H1 (cell line): ENCODE data around the gene INO80. TPM values are rescaled to one million over a fixed set of nuclear protein-coding genes. Genes with fewer than 3 reads are reported as not detected.

Experiments used
- CTCF ChIA-PET: fragments of 300-600 bp; sonication (Branson Sonifier 250); formaldehyde crosslinking; loops from one replicate; lab custom pipeline; 2021; ENCODE audit not compliant: partially characterized antibody; lab: Charles Lee
- POLR2A ChIA-PET: fragments of 300-600 bp; sonication (Branson Sonifier 250); formaldehyde crosslinking; loops from one replicate; lab custom pipeline; 2021; ENCODE audit warnings: inconsistent platforms; ENCODE audit not compliant: partially characterized antibody; lab: Charles Lee
- DNase-seq, 2 experiments: peaks; one replicate each; pipeline versions ENCODE4 v3.0.0 to v3.0.0-alpha.2; 2010 to 2022; ENCODE audit warnings: low spot score in 2 of 2, low read depth in 1 of 2, mixed read lengths in 1 of 2
- FAIRE-seq: peaks from 2 replicates; lab custom pipeline; 2011; peaks lifted over from hg19 to GRCh38; lab: Jason Lieb, UNC
- H2AFZ ChIP-seq: 2 replicates; pipeline ENCODE4 v1.8.1; 2012; ENCODE audit warnings: low read length, inconsistent platforms
- H2AK5ac ChIP-seq: 2 replicates; pipeline ENCODE4 v1.6.1; 2013; ENCODE audit warnings: low read depth, low read length
- H2BK120ac ChIP-seq: replicated peaks from 2 replicates; pipeline ENCODE3; 2013; ENCODE audit warnings: low read depth, low read length, inconsistent platforms
- H2BK12ac ChIP-seq: 2 replicates; pipeline ENCODE4 v1.6.1; 2013; ENCODE audit warnings: low read depth, low read length
- H2BK15ac ChIP-seq: 2 replicates; pipeline ENCODE4 v1.6.1; 2013; ENCODE audit warnings: low read length
- H2BK20ac ChIP-seq: 2 replicates; pipeline ENCODE4 v1.6.1; 2013; ENCODE audit warnings: low read length
- H2BK5ac ChIP-seq: 2 replicates; pipeline ENCODE4 v1.6.1; 2013; ENCODE audit warnings: low read depth, low read length
- H3K14ac ChIP-seq: 2 replicates; pipeline ENCODE4 v1.6.1; 2013; ENCODE audit warnings: inconsistent platforms; ENCODE audit not compliant: insufficient read length
- H3K18ac ChIP-seq: 2 replicates; pipeline ENCODE4 v1.6.1; 2013; ENCODE audit warnings: low read length; ENCODE audit errors: extremely low read depth
- H3K23ac ChIP-seq: 2 replicates; pipeline ENCODE4 v1.6.1; 2013; ENCODE audit warnings: inconsistent platforms; ENCODE audit not compliant: insufficient read length
- H3K23me2 ChIP-seq: 2 replicates; pipeline ENCODE4 v1.6.1; 2013; ENCODE audit warnings: low read depth, low read length
- H3K27ac ChIP-seq: 2 replicates; pipeline ENCODE4 v1.6.1; 2011; ENCODE audit warnings: low read depth, low read length, inconsistent platforms
- H3K27me3 ChIP-seq, 4 experiments: replicated peaks in 1 of 4; 1 replicate in 1 of 4; 2 replicates in 3 of 4; pipeline versions ENCODE4 v1.6.1 to v1.8.1; 2011 to 2013; ENCODE audit warnings: low read length in 3 of 4, mild to moderate bottlenecking in 3 of 4, inconsistent platforms in 2 of 4, mixed read lengths in 2 of 4, moderate library complexity in 1 of 4; ENCODE audit not compliant: control insufficient read depth in 3 of 4, insufficient read depth in 3 of 4; ENCODE audit errors: extremely low read depth in 1 of 4
- H3K36me3 ChIP-seq, 4 experiments: 2 replicates each; pipeline versions ENCODE4 v1.6.1 to v1.8.1; 2011 to 2013; ENCODE audit warnings: mild to moderate bottlenecking in 4 of 4, low read length in 3 of 4, moderate library complexity in 2 of 4, control low read depth in 1 of 4, inconsistent platforms in 1 of 4; ENCODE audit not compliant: insufficient read depth in 4 of 4, control insufficient read depth in 2 of 4
- H3K4ac ChIP-seq: replicated peaks from 2 replicates; pipeline ENCODE3; 2013; ENCODE audit warnings: low read length, low read depth, mixed read lengths, inconsistent platforms; ENCODE audit not compliant: insufficient read length
- H3K4me1 ChIP-seq, 4 experiments: replicated peaks in 1 of 4; 1 replicate in 1 of 4; 2 replicates in 3 of 4; pipeline versions ENCODE4 v1.6.1 to v1.8.1; 2011 to 2013; ENCODE audit warnings: low read length in 3 of 4, inconsistent platforms in 2 of 4, mixed read lengths in 1 of 4; ENCODE audit not compliant: insufficient read depth in 4 of 4, control insufficient read depth in 3 of 4
- H3K4me2 ChIP-seq, 2 experiments: 2 replicates each; pipeline versions ENCODE4 v1.6.1 to v1.8.1; 2011 to 2013; ENCODE audit warnings: low read depth in 2 of 2, low read length in 2 of 2, control low read depth in 1 of 2, inconsistent platforms in 1 of 2, mild to moderate bottlenecking in 1 of 2; ENCODE audit not compliant: insufficient read depth in 1 of 2
- H3K4me3 ChIP-seq, 4 experiments: fragments of 200-600, 300-600 bp in 1 of 4; sonication (generic), shearing (Covaris generic), sonication (Bioruptor Twin) in 1 of 4; 2 replicates each; pipeline versions ENCODE4 v1.5.1 to v1.8.1; 2011 to 2016; ENCODE audit warnings: low read length in 4 of 4, low read depth in 3 of 4, control low read depth in 2 of 4, inconsistent platforms in 2 of 4, mild to moderate bottlenecking in 2 of 4, mixed read lengths in 1 of 4, moderate library complexity in 1 of 4; ENCODE audit not compliant: insufficient read depth in 2 of 4; ENCODE audit errors: extremely low read depth in 1 of 4
- H3K56ac ChIP-seq: replicated peaks from 2 replicates; pipeline ENCODE3; 2013; ENCODE audit warnings: low read depth, mild to moderate bottlenecking, mixed read lengths, low read length, inconsistent platforms; ENCODE audit not compliant: insufficient read length
- H3K79me1 ChIP-seq: 2 replicates; pipeline ENCODE4 v1.6.1; 2013; ENCODE audit warnings: low read depth, low read length, control low read depth
- H3K79me2 ChIP-seq, 2 experiments: 2 replicates each; pipeline versions ENCODE4 v1.6.1 to v1.8.1; 2012 to 2013; ENCODE audit warnings: low read length in 2 of 2, mild to moderate bottlenecking in 2 of 2, inconsistent platforms in 1 of 2; ENCODE audit not compliant: insufficient read depth in 2 of 2, control insufficient read depth in 1 of 2
- H3K9ac ChIP-seq, 4 experiments: replicated peaks in 1 of 4; 1 replicate in 1 of 4; 2 replicates in 3 of 4; pipeline versions ENCODE4 v1.6.1 to v1.8.1; 2011 to 2013; ENCODE audit warnings: low read depth in 3 of 4, low read length in 3 of 4, control low read depth in 2 of 4, mild to moderate bottlenecking in 2 of 4, moderate library complexity in 2 of 4, inconsistent platforms in 1 of 4; ENCODE audit errors: extremely low read depth in 1 of 4
- H3K9me3 ChIP-seq, 2 experiments: 2 replicates each; pipeline versions ENCODE4 v1.6.1 to v1.8.1; 2012 to 2013; ENCODE audit warnings: mild to moderate bottlenecking in 2 of 2, moderate library complexity in 2 of 2, control low read depth in 1 of 2, inconsistent platforms in 1 of 2, low read depth in 1 of 2, low read length in 1 of 2, mixed read lengths in 1 of 2; ENCODE audit not compliant: insufficient read depth in 2 of 2
- H4K20me1 ChIP-seq, 2 experiments: replicated peaks in 1 of 2; 2 replicates each; pipeline versions ENCODE3 to v1.8.1; 2011 to 2013; ENCODE audit warnings: inconsistent platforms in 2 of 2, low read length in 2 of 2, mild to moderate bottlenecking in 1 of 2; ENCODE audit not compliant: insufficient read depth in 2 of 2, control insufficient read depth in 1 of 2
- H4K5ac ChIP-seq: 2 replicates; pipeline ENCODE4 v1.6.1; 2013; ENCODE audit warnings: low read length, low read depth, mixed read lengths, inconsistent platforms; ENCODE audit not compliant: insufficient read length
- H4K8ac ChIP-seq: 2 replicates; pipeline ENCODE4 v1.8.0; 2013; ENCODE audit warnings: mild to moderate bottlenecking, moderate library complexity, low read length, inconsistent platforms; ENCODE audit not compliant: insufficient read depth; ENCODE audit errors: extremely low read depth
- H4K91ac ChIP-seq: replicated peaks from 2 replicates; pipeline ENCODE3; 2013; ENCODE audit warnings: low read length, mixed read lengths, inconsistent platforms; ENCODE audit not compliant: insufficient read length
- CHD1 ChIP-seq: IDR thresholded peaks from 2 replicates; pipeline ENCODE4 v1.6.1; 2012; ENCODE audit warnings: low read depth, low read length, improper control_type of control experiment
- WGBS, 2 experiments: shearing (Covaris generic) in 1 of 2; methylation state at CpG; one replicate each; pipeline versions ENCODE4 v1.1.6 to v1.1.7; 2013 to 2015; ENCODE audit warnings: low lambda C conversion rate in 2 of 2, mixed read lengths in 2 of 2, inconsistent platforms in 1 of 2, low coverage in 1 of 2, missing lambda C conversion rate in 1 of 2; ENCODE audit not compliant: insufficient replicate concordance in 2 of 2, insufficient coverage in 1 of 2, insufficient read length in 1 of 2; ENCODE audit errors: extremely low coverage in 1 of 2, missing lambda C conversion rate in 1 of 2; 5-methylcytosine and 5-hydroxymethylcytosine counted together
- polyA plus RNA-seq, 7 experiments: library from polyadenylated mRNA; depleted of rRNA in 3 of 7; stranded (reverse) in 5 of 7; unstranded in 2 of 7; fragments of >200 nt in 5 of 7; fragments of 200-250 nt in 2 of 7; gene quantifications; 1 replicate in 5 of 7; 2 replicates in 1 of 7; 4 replicates in 1 of 7; pipeline versions ENCODE4 v1.2.1 to v1.2.3, GENCODE V29; 2011 to 2013; ENCODE audit warnings: missing spikeins in 2 of 7, mixed read lengths in 2 of 7
- total RNA-seq: library from RNA; stranded (reverse); fragmentation: NEBNext Ultra II Directional; extraction: Animal tissue kit (Norgen Biotek cat#: 25700); gene quantifications from 2 replicates; pipeline ENCODE4 v1.2.1, GENCODE V29; 2021

INO80 gene
- total and polyA plus RNA-seq, 2 of the 8 experiments (the other 6 are each of a cell fraction or from before 2014, with no cell fraction given): 4.3 to 24.5 TPM

GRCh38 chr15:41154412-41154811 is 38.3 kb upstream of the INO80 start:
- DNase-seq: no peak
- Histone ChIP-seq H3K4ac (no peak overlapping the region), H2BK12ac (no peak overlapping the region), H3K4me1 (no peaks in the 10 kb centered on the region), H2BK20ac (no peak overlapping the region)
- CTCF ChIA-PET: interaction anchor here (1.6 kb wide), 1 partner anchor 11 kb away, joined by 3 read pairs; no protein-coding TSS in a partner anchor
- POLR2A ChIA-PET: interaction anchor here (0.7 to 1.2 kb wide), 2 partner anchors 38 to 210 kb away, joined by 3 to 4 read pairs; partner anchors contain the start of gene INO80
- no peak for TF ChIP-seq CHD1
- TF ChIP-seq, all 59 proteins: peak for 0
- no peak overlapping the region for H3K18ac ChIP-seq
- H3K4me3 ChIP-seq: no peak overlapping the region
- H3K36me3 ChIP-seq: no peaks in the 10 kb centered on the region
- no peak overlapping the region for H2BK5ac ChIP-seq
- H4K8ac ChIP-seq: no peak overlapping the region
- H4K5ac ChIP-seq: no peak overlapping the region
- no peak overlapping the region for H3K4me2 ChIP-seq
- no peaks in the 10 kb centered on the region for H4K20me1 ChIP-seq
- peaks cover 0 to 7% of the 10 kb centered on the region in 2 experiments; a peak in 1 of 4 replicates for H3K9me3 ChIP-seq
- no peak overlapping the region for H3K14ac ChIP-seq
- H3K23me2 ChIP-seq: no peaks in the 10 kb centered on the region
- no peak overlapping the region for H3K9ac ChIP-seq
- H2BK15ac ChIP-seq: no peak overlapping the region
- no peak overlapping the region for H3K56ac ChIP-seq
- no peak overlapping the region for H2BK120ac ChIP-seq
- H3K27ac ChIP-seq: no peak overlapping the region
- no peak overlapping the region for H4K91ac ChIP-seq
- H3K79me2 ChIP-seq: no peaks in the 10 kb centered on the region
- WGBS, 2 experiments: 100% methylated on average over 2 of the region's 2 CpGs; no CpG with 5 or more reads in 1 of the 2 experiments
- no peak overlapping the region for H3K23ac ChIP-seq
- FAIRE-seq: no peak
- no peaks in the 10 kb centered on the region for H3K79me1 ChIP-seq
- H2AFZ ChIP-seq: no peak overlapping the region
- no peak overlapping the region for H2AK5ac ChIP-seq
- H3K27me3 ChIP-seq: no peaks in the 10 kb centered on the region
